GM18526 (cell line): ENCODE data around the gene SELENOF.

Experiments
- POLR2A ChIP-seq: IDR thresholded peaks from 3 replicates; pipeline ENCODE4 v1.6.1; 2011; ENCODE audit not compliant: insufficient read length; ENCODE audit errors: extremely low read depth

The SELENOF gene

DNA sequence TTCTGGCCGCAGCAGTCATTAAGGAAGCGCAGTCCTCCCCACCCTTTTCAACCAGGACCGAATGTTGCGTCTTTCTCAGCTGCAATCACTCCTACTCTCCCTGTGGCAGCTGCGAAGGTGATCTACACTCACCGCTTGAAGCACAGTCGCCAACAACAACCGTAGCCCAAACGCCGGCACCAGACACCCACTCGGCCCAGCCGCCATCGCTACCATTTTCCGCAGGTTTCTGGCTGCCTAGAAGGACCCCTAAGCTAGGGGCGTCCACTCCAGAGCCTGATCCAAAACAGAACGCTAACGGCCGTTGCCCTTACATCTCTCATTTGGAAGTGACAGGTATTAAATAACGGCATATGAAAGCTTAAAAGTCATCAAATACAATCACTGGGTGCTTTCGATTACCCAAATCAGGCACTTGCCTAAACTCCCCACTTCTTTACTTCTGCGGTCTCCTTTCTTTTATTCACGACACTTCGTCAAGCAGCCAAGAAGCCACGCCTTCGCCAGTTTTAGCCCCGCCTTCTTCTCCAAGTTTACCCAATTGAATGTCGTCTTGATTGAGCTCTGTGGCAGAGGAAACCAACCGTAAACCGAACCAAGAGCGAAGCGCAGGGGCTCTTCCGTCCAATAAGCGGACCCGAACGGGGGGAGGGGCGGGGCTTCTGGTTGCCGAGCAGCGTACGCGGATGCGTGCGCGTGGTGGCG, at the start of gene SELENOF:
Gene SELENOF, minus strand, starts transcription at position 231 of the 705 bp plus-strand sequence. Its CDS starts 15 bp downstream, at position 216.
- peak; percentile 82 for TF ChIP-seq POLR2A

DNA sequence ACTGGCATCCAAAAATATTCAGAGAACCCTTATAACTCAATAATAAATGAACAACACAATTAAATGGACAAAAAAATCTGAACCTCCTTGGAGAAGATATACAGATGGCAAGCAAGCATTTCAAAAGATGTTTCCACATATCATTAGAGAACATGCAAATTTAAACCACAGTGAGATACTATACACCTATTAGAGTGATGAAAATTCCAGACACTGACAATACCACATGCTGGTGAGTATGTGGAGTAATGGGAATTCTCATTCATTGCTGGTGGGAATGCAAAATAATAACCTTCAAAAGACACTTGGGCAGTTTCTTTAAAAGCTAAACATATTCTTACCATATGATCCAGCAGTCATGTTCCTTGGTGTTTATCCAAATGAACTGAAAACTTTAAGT, 46.6 kb upstream of the SELENOF start:
- no peak for TF ChIP-seq POLR2A

DNA sequence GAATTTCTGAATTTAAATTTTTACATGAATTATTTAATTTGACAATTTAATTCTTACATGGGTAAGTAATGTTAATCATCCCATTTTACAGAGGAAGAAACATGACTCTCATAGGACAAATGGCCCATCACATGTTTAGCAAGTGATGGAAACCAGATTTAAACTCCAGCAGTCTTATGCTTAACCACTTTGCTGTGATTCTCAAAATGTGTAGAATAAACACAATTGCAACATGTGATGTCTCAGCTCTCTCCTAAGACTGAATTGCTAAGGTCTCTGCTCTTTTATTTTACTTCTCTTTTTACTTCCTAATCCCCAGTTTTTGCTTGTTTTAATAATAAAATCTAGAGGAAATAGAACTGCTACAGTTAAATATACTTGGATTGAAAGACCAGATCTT, 43.3 kb upstream of the SELENOF start:
- TF ChIP-seq POLR2A: no peak

DNA sequence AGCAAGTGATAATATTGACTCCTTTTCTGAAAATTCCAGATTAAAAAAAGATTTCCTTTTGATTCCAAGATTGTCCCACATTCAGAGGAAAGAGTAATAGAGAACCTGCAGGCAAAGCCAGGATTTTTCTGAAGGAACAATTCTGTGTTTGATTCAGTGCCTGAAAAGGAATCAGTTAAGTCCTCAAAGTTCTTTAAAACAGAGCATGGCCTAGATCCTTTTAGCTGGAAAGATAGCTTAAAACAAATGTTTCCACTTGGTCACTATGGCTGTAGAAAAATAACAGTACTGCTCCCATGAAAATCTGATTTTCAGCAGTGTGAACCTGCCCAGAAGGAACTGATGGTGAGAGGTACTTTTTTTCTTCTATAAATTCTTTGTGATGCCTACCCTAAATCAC, 42.3 kb upstream of the SELENOF start:
- no peak for TF ChIP-seq POLR2A

DNA sequence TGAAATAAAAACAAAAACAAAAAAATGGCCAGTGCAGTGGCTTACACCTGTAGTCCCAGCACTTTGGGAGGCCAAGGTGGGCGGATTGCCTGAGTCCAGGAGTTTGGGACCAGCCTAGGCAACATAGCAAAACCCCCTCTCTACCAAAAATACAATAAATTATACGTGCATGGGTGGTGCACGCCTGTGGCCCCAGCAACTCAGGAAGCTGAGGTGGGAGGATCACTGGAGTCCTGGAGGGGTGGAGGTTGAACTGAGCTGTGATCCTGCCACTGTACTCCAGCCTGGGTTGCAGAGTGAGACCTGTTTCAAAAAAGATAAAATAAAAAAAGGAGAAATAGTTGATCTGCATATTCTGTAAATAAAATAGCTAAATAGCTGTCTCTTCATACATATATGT, 41.8 kb upstream of the SELENOF start:
- no peak for TF ChIP-seq POLR2A

DNA sequence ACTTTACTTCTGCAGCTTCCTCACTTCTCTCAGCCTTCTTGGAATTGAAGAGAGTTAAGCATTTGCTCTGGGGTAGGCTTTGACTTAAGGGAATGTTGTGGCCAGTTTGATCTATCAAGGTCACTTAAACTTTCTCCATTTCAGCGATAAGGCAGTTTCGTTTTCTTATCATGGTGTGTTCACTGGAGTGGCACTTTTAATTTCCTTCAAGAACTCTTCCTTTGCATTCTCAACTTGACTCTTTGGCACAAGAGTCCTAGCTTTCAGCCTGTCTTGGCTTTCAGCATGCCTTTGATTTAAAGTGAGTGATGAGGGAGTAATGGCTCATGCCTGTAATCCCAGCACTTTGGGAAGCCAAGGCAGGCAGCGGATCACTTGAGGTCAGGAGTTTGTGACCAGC, 39.2 kb upstream of the SELENOF start:
- no peak for TF ChIP-seq POLR2A

DNA sequence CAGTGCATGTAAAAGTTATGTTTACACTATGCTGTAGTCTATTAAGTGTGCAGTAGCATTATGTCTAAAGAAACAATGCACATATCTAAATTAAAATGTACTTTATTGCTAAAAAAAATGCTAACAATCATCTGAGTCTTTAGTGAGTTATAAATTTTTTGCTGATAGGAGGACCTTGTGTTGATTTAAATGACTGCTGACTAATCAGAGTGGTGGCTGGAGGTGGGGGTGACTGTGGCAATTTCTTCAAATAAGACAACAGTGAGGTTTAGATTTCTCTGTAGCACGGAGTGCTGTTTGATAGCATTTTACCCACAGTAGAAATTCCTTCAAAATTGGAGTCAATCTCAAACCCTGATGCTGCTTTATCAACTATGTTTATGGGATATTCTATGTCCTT, 37.5 kb upstream of the SELENOF start:
- no peak for TF ChIP-seq POLR2A

DNA sequence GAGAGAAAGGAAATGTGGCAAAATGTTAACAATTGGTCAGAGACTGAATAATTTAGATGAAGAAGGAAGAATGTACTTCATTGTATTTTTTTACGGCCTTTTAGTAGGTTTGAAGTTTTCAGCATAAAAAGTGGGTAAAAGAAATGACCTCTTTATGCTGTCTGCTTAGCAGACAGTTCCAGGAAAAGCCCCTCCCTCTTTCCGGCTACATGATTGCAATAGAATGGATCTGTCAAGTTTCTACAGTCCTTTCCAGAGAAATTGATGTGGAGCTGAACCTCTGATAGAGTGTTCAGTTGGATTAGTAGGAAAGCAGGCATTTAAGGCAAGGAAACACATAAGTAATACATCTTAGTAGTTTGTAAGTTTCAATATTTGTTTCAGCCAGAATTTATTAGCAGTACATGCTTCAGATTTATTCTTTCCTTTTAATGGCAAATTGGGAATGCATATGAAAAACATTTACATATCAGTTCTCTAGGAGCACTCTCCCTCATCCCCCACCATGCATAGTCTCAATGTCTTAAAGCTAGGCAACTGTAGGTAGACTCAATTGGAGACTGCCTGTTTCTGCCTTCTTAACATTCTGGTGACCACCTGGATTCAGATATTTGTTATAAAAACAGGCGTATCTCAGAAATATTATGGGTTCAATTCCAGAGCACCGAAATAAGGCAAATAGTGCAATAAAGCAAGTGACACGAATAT, 36.9 kb upstream of the SELENOF start:
- TF ChIP-seq POLR2A: no peak

DNA sequence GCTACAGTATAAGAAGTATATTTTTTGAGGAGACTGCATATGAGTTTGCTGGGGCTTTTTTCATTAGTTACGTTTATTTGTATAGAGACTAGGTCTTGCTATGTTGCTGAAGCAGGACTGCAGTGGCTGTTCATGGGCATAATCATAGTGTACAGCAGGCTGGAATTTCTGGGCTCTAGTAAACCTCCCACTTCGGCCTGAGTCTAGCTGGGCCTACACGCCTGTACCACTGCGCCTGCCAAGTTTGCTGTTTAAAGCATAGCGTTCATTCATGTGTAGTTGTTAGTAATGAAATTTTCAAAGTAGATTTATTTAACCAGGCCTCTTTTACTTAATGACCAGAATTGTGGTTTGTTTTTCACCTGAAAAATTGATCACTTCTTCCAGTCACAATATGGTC, 34.3 kb upstream of the SELENOF start:
- TF ChIP-seq POLR2A: no peak

DNA sequence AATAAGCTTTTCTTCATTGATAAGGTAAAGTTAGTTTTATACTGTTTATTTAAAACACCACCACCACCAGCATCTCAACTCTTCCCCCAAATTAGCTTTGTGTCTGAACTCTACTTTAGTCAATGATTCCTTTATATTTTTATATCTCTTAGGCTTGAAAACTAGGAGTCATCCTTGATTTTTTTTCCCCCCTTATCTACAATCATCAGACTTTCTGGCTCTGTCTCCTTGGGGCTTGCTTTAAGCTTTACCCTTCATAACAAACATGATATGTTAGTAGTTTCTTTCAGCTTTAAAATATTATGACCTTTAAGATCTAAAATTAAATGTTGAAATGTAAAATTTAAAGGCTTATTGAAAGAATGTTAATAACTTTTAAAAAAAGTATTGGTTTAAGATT, 28.8 kb upstream of the SELENOF start:
- TF ChIP-seq POLR2A: no peak

DNA sequence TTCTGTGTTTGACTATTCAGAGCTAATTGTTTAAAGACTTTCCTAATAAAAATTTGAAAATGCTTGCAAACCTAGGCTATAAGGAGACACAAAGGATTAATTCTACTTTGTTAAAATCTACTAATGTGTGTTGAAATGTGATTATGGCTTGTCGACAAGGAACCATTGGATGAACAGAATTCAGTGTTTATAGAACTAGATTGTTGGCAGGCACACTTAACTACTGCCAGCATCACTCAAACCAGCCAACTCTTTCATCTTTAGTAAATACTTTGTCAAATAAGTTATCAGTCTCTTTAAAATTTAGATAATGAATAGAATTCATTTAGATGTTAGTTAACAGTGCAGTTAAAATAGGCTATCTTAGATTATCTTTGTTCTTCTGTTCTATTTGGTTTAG, 28.1 kb upstream of the SELENOF start:
- no peak for TF ChIP-seq POLR2A

DNA sequence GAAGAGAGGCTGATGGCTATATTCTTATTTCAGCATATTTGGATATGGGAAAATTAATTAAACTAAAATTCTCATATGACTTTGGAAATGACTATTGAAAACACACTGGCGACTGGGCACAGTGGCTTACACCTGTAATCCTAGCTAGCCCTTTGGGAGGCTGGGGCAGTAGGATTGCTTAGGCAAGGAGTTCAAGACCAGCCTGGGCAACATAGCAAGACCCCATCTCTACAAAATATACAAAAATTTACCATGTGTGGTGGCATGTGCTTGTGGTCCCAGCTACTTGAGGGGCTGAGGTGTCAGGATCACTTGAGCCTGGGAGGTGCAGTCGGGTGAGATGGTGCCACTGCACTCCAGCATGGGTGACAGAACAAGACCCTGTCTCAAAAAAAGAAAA, 26.7 kb upstream of the SELENOF start:
- TF ChIP-seq POLR2A: no peak

DNA sequence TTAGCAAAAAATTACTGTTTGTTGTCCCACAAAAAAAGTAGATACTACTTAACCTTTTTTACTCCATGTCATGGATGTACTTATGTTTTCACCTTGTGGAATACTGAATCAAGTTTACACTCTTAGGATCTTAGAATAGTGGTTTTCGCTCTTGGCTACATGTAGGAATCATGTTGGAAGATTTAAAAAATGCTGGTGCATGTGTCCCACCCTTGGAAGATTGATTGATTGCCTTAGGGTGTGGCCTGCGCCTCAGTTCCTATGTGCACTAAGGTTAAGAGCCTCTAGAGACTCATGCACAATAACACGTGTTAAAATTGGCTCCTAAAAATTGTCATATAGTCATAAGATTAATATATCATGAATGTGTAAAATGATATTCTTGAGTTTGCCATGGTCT, 25.5 kb upstream of the SELENOF start:
- TF ChIP-seq POLR2A: no peak

DNA sequence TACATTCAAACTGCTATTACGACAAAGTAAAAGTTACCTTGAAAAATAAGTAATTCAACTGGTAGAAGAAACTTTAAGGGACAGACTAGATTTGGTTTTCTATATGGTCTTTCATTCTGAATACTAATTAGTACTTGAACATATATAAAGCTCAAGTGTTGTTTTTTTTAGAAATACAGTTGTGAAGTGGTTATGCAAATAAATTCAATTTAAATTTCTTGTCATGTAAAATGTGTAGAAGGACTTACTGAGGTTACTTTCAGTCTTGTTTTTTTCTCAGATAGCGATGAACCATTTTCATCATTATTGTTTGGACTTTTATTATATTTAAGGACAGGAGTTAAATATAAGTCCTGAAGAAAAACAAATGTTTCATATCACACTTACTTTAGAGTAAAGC, 24.9 kb upstream of the SELENOF start:
- TF ChIP-seq POLR2A: no peak

DNA sequence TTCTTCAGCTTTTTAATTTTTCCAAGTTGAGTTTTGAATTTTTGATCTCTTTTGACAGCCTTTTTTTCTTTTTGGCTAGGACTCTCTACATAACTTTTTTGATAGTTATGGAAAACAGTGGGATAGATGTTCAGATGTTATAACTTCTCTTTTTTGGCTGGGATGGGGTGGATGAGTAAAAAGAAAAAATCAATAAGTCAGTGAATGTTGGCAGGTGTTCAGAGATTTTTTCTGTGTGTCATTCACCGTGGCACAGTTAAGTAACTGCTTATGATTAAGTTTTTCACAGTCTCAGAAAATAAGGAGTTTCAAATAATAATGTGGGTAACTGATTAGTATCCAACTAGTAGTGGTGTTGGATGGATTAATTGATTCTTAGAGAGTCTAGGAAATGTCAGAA, 24.5 kb upstream of the SELENOF start:
- TF ChIP-seq POLR2A: no peak

DNA sequence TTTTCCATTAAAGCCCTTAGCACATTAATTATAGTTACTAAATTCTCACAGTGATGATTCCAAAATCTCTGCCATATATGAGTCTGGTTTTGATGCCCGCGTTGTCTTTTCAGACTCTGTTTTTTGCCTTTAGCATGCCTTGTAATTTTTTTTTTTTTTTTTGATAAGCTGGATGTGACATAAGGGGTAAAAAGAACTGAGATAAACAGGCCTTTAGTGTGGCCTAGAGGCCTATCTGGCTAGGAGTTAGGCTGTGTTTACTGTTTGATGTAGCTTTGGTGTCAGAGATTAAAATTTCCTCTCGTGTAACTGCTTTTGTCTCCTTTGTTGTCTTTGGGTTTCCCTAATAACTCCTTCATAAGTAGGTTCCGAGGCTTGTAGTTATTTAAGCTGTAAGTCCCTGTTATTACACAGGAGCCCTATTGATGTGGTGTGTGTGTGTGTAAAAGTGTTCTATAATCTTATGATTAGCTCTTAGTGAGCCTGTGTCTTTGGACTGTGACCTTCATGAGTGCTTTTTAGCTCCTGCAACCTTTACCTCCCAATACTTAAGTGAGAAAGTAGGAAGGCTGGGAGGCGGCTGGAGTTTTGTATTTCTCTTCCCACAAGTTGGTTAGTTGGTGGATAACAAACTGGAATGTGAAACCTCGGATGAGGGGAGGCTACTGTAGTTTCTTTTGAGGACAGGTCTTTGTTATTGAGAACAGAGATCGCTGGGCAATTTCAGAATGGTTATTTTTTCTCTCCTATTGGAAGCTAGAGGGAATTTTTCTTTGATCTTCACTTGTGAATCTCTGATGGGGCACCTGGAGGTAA, 19.8 kb upstream of the SELENOF start:
- no peak for TF ChIP-seq POLR2A
